Panc1 (cell line): ENCODE results near the gene PDE9A. TPM values are rescaled to one million over a fixed set of nuclear protein-coding genes. Genes with fewer than 3 reads are reported as not detected.

ENCODE experiments used
- ATAC-seq: fragments of 200-7000 bp; cut with Tn5 transposase; 2 replicates; pipeline ENCODE4 v1.9.1; 2020; ENCODE audit warnings: mild to moderate bottlenecking, moderate library complexity
- BruUV-seq: library from RNA; stranded (reverse); fragments of 400-500 nt; replicated peaks from 2 replicates; lab custom pipeline; 2021; lab: Mats Ljungman, UMichigan
- CTCF ChIA-PET: fragments of 300-600 bp; sonication (Branson Sonifier 250); formaldehyde crosslinking; loops from one replicate; lab custom pipeline; 2022; ENCODE audit warnings: antibody characterized with exemption; lab: Charles Lee
- POLR2A ChIA-PET: fragments of 300-600 bp; sonication (Branson Sonifier 250); formaldehyde crosslinking; loops from one replicate; lab custom pipeline; 2022; ENCODE audit warnings: antibody characterized with exemption; lab: Charles Lee
- DNase-seq: peaks from one replicate; pipeline ENCODE4 v3.0.0-alpha.2; 2010; ENCODE audit warnings: low read depth, low spot score
- H3K27ac ChIP-seq: 2 replicates; pipeline ENCODE4 v1.5.1; 2011; ENCODE audit warnings: mild to moderate bottlenecking, low read length, inconsistent platforms
- H3K27me3 ChIP-seq: fragments of 200-500 bp; sonication (Bioruptor generic); 2 replicates; pipeline ENCODE4 v1.6.0; 2014; ENCODE audit warnings: low read length, inconsistent platforms; ENCODE audit not compliant: control insufficient read depth, insufficient read depth
- H3K36me3 ChIP-seq: fragments of 200-500 bp; sonication (Bioruptor generic); 2 replicates; pipeline ENCODE4 v1.5.1; 2014; ENCODE audit warnings: inconsistent platforms, mild to moderate bottlenecking, low read length, moderate library complexity; ENCODE audit not compliant: control insufficient read depth, insufficient read depth
- H3K4me1 ChIP-seq: 2 replicates; pipeline ENCODE4 v1.5.1; 2011; ENCODE audit warnings: inconsistent platforms, mild to moderate bottlenecking, low read length, moderate library complexity; ENCODE audit not compliant: control insufficient read depth, insufficient read depth
- H3K4me3 ChIP-seq, 2 experiments: 2 replicates each; pipeline ENCODE4 v1.5.1; 2011 to 2012; ENCODE audit warnings: low read depth in 2 of 2, low read length in 2 of 2, mild to moderate bottlenecking in 2 of 2, inconsistent platforms in 1 of 2, moderate library complexity in 1 of 2
- H3K9me3 ChIP-seq: fragments of 200-500 bp; sonication (Bioruptor generic); 2 replicates; pipeline ENCODE4 v1.5.1; 2014; ENCODE audit warnings: low read depth, mild to moderate bottlenecking, inconsistent platforms, low read length, moderate library complexity; ENCODE audit not compliant: control insufficient read depth, insufficient read depth
- POLR2AphosphoS5 ChIP-seq: IDR thresholded peaks from 2 replicates; pipeline ENCODE4 v1.6.1; 2012; ENCODE audit warnings: mild to moderate bottlenecking, low read depth, low read length, moderate library complexity
- SIN3A ChIP-seq: IDR thresholded peaks from 2 replicates; pipeline ENCODE4 v1.6.1; 2012; ENCODE audit warnings: low read depth, mild to moderate bottlenecking, low read length, moderate library complexity, borderline replicate concordance; ENCODE audit not compliant: insufficient read depth
- TCF7L2 ChIP-seq: IDR thresholded peaks from 2 replicates; pipeline ENCODE4 v1.6.1; 2011; ENCODE audit warnings: mild to moderate bottlenecking, low read depth, low read length, inconsistent platforms
- in situ Hi-C: cut with HindIII; loops from 2 replicates; pipeline ENCODE4 v1.10.0; 2016; ENCODE audit warnings: low sequenced_read_pairs, low pct_unique_long_range_greater_than_20kb
- intact Hi-C: fragments of 100-400 bp; cut with micrococcal nuclease; formaldehyde crosslinking; loops from one replicate; pipeline ENCODE4 v1.10.0; 2022; ENCODE audit not compliant: unreplicated experiment
- total RNA-seq: library from RNA; stranded (reverse); gene quantifications from one replicate; pipeline ENCODE4 v1.2.1, GENCODE V29; 2021; ENCODE audit not compliant: unreplicated experiment
- TF ChIP-seq, protein P1 (sequence below), 2 experiments: IDR thresholded peaks; 2 replicates each; pipeline ENCODE4 v1.6.1; 2011 to 2012; ENCODE audit warnings: low read depth in 2 of 2, control low read depth in 1 of 2, low read length in 1 of 2, mild to moderate bottlenecking in 1 of 2, moderate library complexity in 1 of 2; ENCODE audit not compliant: insufficient read depth in 1 of 2
- TF ChIP-seq, protein P2 (sequence below): fragments of 450-650 bp; IDR thresholded peaks from 2 replicates; pipeline ENCODE4 v1.5.1; 2017; ENCODE audit warnings: mild to moderate bottlenecking

PDE9A gene
- total RNA-seq, 1 experiment from 2014 or later, result 0.72 TPM

DNA sequence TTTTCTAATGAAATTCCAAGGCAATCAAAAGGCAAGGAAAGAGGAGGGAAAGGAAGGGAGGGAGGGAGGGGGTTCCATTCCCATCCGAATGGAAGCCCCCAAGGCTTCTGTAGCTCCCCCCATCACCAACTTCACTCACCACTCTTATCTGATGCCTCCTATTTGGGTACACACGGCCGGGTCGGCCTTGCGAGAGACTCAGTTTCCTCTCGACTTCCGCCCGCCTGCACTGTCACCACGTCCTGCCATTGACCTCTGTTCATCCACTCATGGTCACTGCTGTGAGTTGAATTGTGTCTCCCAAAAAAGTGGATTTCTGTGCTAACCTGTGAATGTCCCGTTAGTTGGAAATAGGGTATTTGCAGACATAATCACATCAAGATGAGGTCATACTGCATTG is 11.2 kb downstream of the PDE9A start:
- CTCF ChIA-PET, result no interaction called here

DNA sequence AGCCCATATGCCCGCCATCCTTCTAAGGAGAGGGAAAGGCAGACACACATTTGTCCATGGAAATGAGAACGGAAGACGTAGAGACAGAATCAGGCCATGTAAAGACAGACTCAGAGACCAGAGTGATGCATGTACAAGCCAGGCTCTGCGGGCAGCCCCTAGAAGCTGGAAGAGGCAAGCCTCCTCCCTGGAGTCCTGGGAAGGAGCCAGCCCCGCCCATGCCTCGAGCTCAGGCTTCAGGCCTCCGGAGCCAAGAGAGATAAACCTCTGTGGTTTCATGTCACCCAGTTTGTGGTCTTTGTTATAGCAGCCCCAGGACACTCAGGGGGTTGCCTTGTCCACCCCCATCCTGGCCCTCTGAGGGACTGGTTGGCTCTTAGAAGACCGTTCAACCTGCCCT is 11.6 kb downstream of the PDE9A start:
- H3K4me1 ChIP-seq, result no peaks in the 10 kb centered on the region
- intact Hi-C loops (no loop called here), in situ Hi-C loops (no loop called here)
- no peak overlapping the region for H3K4me3 ChIP-seq
- ATAC-seq (no peak), DNase-seq (no peak)
- H3K27me3 ChIP-seq, result no peaks in the 10 kb centered on the region
- ChIA-PET POLR2A (no interaction called here), CTCF (no interaction called here)
- TF ChIP-seq, protein P1, sequence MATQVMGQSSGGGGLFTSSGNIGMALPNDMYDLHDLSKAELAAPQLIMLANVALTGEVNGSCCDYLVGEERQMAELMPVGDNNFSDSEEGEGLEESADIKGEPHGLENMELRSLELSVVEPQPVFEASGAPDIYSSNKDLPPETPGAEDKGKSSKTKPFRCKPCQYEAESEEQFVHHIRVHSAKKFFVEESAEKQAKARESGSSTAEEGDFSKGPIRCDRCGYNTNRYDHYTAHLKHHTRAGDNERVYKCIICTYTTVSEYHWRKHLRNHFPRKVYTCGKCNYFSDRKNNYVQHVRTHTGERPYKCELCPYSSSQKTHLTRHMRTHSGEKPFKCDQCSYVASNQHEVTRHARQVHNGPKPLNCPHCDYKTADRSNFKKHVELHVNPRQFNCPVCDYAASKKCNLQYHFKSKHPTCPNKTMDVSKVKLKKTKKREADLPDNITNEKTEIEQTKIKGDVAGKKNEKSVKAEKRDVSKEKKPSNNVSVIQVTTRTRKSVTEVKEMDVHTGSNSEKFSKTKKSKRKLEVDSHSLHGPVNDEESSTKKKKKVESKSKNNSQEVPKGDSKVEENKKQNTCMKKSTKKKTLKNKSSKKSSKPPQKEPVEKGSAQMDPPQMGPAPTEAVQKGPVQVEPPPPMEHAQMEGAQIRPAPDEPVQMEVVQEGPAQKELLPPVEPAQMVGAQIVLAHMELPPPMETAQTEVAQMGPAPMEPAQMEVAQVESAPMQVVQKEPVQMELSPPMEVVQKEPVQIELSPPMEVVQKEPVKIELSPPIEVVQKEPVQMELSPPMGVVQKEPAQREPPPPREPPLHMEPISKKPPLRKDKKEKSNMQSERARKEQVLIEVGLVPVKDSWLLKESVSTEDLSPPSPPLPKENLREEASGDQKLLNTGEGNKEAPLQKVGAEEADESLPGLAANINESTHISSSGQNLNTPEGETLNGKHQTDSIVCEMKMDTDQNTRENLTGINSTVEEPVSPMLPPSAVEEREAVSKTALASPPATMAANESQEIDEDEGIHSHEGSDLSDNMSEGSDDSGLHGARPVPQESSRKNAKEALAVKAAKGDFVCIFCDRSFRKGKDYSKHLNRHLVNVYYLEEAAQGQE (IDR thresholded peaks at IDR 0.05; ENCODE audit: insufficient read depth in 1 of 2, low read depth in 2 of 2, low read length in 1 of 2), result no peak
- TF ChIP-seq POLR2AphosphoS5, result no peak
- no peak for TF ChIP-seq TCF7L2
- TF ChIP-seq SIN3A, result no peak
- TF ChIP-seq, protein P2, sequence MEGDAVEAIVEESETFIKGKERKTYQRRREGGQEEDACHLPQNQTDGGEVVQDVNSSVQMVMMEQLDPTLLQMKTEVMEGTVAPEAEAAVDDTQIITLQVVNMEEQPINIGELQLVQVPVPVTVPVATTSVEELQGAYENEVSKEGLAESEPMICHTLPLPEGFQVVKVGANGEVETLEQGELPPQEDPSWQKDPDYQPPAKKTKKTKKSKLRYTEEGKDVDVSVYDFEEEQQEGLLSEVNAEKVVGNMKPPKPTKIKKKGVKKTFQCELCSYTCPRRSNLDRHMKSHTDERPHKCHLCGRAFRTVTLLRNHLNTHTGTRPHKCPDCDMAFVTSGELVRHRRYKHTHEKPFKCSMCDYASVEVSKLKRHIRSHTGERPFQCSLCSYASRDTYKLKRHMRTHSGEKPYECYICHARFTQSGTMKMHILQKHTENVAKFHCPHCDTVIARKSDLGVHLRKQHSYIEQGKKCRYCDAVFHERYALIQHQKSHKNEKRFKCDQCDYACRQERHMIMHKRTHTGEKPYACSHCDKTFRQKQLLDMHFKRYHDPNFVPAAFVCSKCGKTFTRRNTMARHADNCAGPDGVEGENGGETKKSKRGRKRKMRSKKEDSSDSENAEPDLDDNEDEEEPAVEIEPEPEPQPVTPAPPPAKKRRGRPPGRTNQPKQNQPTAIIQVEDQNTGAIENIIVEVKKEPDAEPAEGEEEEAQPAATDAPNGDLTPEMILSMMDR, result no peak
- no peaks in the 10 kb centered on the region for H3K9me3 ChIP-seq
- H3K27ac ChIP-seq, result no peak overlapping the region
- no peaks in the 10 kb centered on the region for H3K36me3 ChIP-seq
- no TSS peak for BruUV-seq

More for the DNA sequence above, 11.2 kb downstream of the PDE9A start:
- in situ Hi-C loops (no loop called here), intact Hi-C loops (no loop called here)
- no peaks in the 10 kb centered on the region for H3K4me1 ChIP-seq
- no peak overlapping the region for H3K27ac ChIP-seq
- DNase-seq (no peak), ATAC-seq (no peak)
- no peaks in the 10 kb centered on the region for H3K36me3 ChIP-seq
- no peak overlapping the region for H3K4me3 ChIP-seq
- BruUV-seq, result no TSS peak
- POLR2A ChIA-PET, result no interaction called here
- no peaks in the 10 kb centered on the region for H3K9me3 ChIP-seq
- no peaks in the 10 kb centered on the region for H3K27me3 ChIP-seq
- TF ChIP-seq, protein P1 (IDR thresholded peaks at IDR 0.05; ENCODE audit: insufficient read depth in 1 of 2, low read depth in 2 of 2, low read length in 1 of 2), result no peak
